GM21737 (cell line): ENCODE measurements around the gene TAS2R3.
"Not testable (repeated sequence)": the region's sequence is repeated elsewhere in the genome, so short reads cannot be mapped to it uniquely, and the experiment has no call there.

Source experiments
- ATAC-seq: cut with Tn5 transposase; IDR thresholded peaks from one replicate; pipeline ENCODE4 v1.9.1; 2021; ENCODE audit warnings: mild to moderate bottlenecking, moderate library complexity; ENCODE audit not compliant: unreplicated experiment

TAS2R3 gene

GRCh38 chr7:141763797-141764196 is at the start of gene TAS2R3:
Gene TAS2R3 (plus strand): TSS chr7:141764097. CDS start chr7:141764159, 62 bp downstream.
- ATAC-seq, result no peak

- no peak for ATAC-seq
Measured at GRCh38 chr7:141714571-141714970, 49.3 kb upstream of the TAS2R3 start.

GRCh38 chr7:141715018-141715417 is 48.9 kb upstream of the TAS2R3 start:
- ATAC-seq, result no peak

- no peak for ATAC-seq
Measured at GRCh38 chr7:141715794-141716689, 47.9 kb upstream of the TAS2R3 start.

GRCh38 chr7:141717450-141717849 is 46.4 kb upstream of the TAS2R3 start:
- no peak for ATAC-seq

GRCh38 chr7:141722529-141722928 is 41.4 kb upstream of the TAS2R3 start:
- ATAC-seq, result no peak

GRCh38 chr7:141729020-141729419 is 34.9 kb upstream of the TAS2R3 start:
- no peak for ATAC-seq

GRCh38 chr7:141731476-141732149 is 32.3 kb upstream of the TAS2R3 start:
- ATAC-seq, result no peak

- ATAC-seq, result no peak
Measured at GRCh38 chr7:141737118-141737835, 26.6 kb upstream of the TAS2R3 start.

GRCh38 chr7:141737836-141738591 is 25.9 kb upstream of the TAS2R3 start, which contains the start of gene SSBP1:
Gene SSBP1 (plus strand): TSS chr7:141738358. CDS start chr7:141739167, 809 bp downstream.
- ATAC-seq, result peak; percentile 88

GRCh38 chr7:141738592-141739013 is 25.3 kb upstream of the TAS2R3 start:
- ATAC-seq, result no peak

GRCh38 chr7:141739250-141739649 is 24.6 kb upstream of the TAS2R3 start:
- no peak for ATAC-seq

- ATAC-seq, result no peak
Measured at GRCh38 chr7:141742229-141742628, 21.7 kb upstream of the TAS2R3 start.

GRCh38 chr7:141744131-141744530 is 19.8 kb upstream of the TAS2R3 start:
- no peak for ATAC-seq

GRCh38 chr7:141748396-141748795 is 15.5 kb upstream of the TAS2R3 start:
- ATAC-seq, result no peak

GRCh38 chr7:141751904-141752303 is 12.0 kb upstream of the TAS2R3 start:
- ATAC-seq, result not testable (repeated sequence)

GRCh38 chr7:141752634-141753033 is 11.3 kb upstream of the TAS2R3 start:
- ATAC-seq, result no peak

GRCh38 chr7:141754939-141755338 is 9.0 kb upstream of the TAS2R3 start:
- no peak for ATAC-seq

- not testable (repeated sequence) for ATAC-seq
Measured at GRCh38 chr7:141770083-141770583, 6.2 kb downstream of the TAS2R3 start.

- ATAC-seq, result no peak
Measured at GRCh38 chr7:141776374-141776773, 12.5 kb downstream of the TAS2R3 start, which contains the start of gene TAS2R4. Gene TAS2R4 (plus strand): TSS chr7:141776674. CDS start chr7:141778489, 1,815 bp downstream.
